HG03139 (cell line): Measurements from ENCODE around the gene TMEM86B.
"Not testable (repeated sequence)": the region's sequence is repeated elsewhere in the genome, so short reads cannot be mapped to it uniquely, and the experiment has no call there.

ENCODE experiments used
- ATAC-seq: cut with Tn5 transposase; IDR thresholded peaks from one replicate; pipeline ENCODE4 v1.9.1; 2021; ENCODE audit not compliant: unreplicated experiment

Gene TMEM86B

GRCh38 chr19:55242517-55242916 lies 14.0 kb upstream of the TMEM86B start:
- ATAC-seq: no peak

- ATAC-seq: no peak
Measured at GRCh38 chr19:55241935-55242464, 13.4 kb upstream of the TMEM86B start.

- no peak for ATAC-seq
Measured at GRCh38 chr19:55241143-55241934, 12.8 kb upstream of the TMEM86B start.

- no peak for ATAC-seq
Measured at GRCh38 chr19:55240713-55241020, 12.1 kb upstream of the TMEM86B start.

- no peak for ATAC-seq
Measured at GRCh38 chr19:55239004-55239403, 10.4 kb upstream of the TMEM86B start.

- no peak for ATAC-seq
Measured at GRCh38 chr19:55238030-55238429, 9.5 kb upstream of the TMEM86B start.

GRCh38 chr19:55232986-55233385 lies 4.4 kb upstream of the TMEM86B start:
- no peak for ATAC-seq

- ATAC-seq: no peak
Measured at GRCh38 chr19:55232286-55232602, 3.7 kb upstream of the TMEM86B start.

GRCh38 chr19:55231391-55232285 lies 3.1 kb upstream of the TMEM86B start:
- ATAC-seq: no peak

GRCh38 chr19:55230780-55231179 lies 2.2 kb upstream of the TMEM86B start:
- no peak for ATAC-seq

GRCh38 chr19:55230329-55230728 lies 1.8 kb upstream of the TMEM86B start:
- no peak for ATAC-seq

- no peak for ATAC-seq
Measured at GRCh38 chr19:55229789-55230182, 1.2 kb upstream of the TMEM86B start.

- no peak for ATAC-seq
Measured at GRCh38 chr19:55229145-55229788, 704 bp upstream of the TMEM86B start.

GRCh38 chr19:55228015-55228391 lies 560 bp downstream of the TMEM86B start:
- no peak for ATAC-seq

GRCh38 chr19:55227241-55228014 lies 1.1 kb downstream of the TMEM86B start:
- ATAC-seq: no peak

GRCh38 chr19:55226788-55227187 lies 1.8 kb downstream of the TMEM86B start:
- no peak for ATAC-seq

GRCh38 chr19:55226273-55226672 lies 2.3 kb downstream of the TMEM86B start:
- no peak for ATAC-seq

- no peak for ATAC-seq
Measured at GRCh38 chr19:55225415-55225958, 3.1 kb downstream of the TMEM86B start.

- not testable (repeated sequence) for ATAC-seq
Measured at GRCh38 chr19:55224679-55225414, 3.7 kb downstream of the TMEM86B start.
